Measurements from ENCODE around the gene HORMAD2.

GRCh38 chr22:30127749-30128166 lies 47.5 kb downstream of the HORMAD2 start:
- TF ChIP-seq EZH2 (IDR thresholded peaks at IDR 0.05) (no peak), CTCF (IDR thresholded peaks at IDR 0.05) (no peak)
